ENCODE results near the gene TBC1D1. TPM values are rescaled to one million over a fixed set of nuclear protein-coding genes. Genes with fewer than 3 reads are reported as not detected.

The TBC1D1 gene
- total and polyA plus RNA-seq, 2 donors (not counting 1 experiment from before 2014, with no cell fraction given) = 39.7 to 90.0 TPM

DNA sequence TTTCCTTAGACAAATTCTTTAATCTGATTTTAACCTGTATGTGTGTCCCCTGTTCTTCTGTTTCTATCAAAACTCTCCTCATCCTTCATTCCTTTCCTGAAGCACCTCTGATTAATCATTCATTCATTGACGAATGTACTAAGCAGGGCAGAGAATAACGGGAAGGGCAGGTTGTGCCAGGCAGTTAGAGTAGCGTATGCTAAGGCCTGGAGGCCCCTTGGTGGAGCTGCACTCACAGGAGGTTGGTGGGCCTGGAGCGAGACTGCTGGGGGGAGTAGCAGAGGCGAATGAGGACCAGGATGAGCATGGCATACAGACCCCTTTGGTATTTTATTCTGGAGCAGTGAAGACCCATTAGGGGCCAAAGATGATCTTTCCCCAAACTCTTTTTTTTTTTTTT is 91.9 kb downstream of the TBC1D1 start:
- H3K27me3 ChIP-seq (ENCODE audit: control insufficient read depth, insufficient read depth, low read length) = no peaks in the 10 kb centered on the region
- peaks cover 33% of the 10 kb centered on the region for H3K79me2 ChIP-seq (ENCODE audit: control insufficient read depth, insufficient read depth, low read length)
- no peaks in the 10 kb centered on the region for H3K9me3 ChIP-seq (ENCODE audit: control insufficient read depth, insufficient read depth, low read depth, low read length)
- peaks cover 5% of the 10 kb centered on the region for H3K4me1 ChIP-seq (ENCODE audit: control insufficient read depth, extremely low read depth, insufficient read depth, low read length)
- no peak overlapping the region for H3K4me3 ChIP-seq (replicated peaks in 1 of 4; ENCODE audit: control extremely low read depth in 1 of 4, insufficient read depth in 1 of 4, low read depth in 3 of 4, low read length in 4 of 4)
- no peak for DNase-seq (ENCODE audit: low read depth in 2 of 2)
- no peak overlapping the region for H2AFZ ChIP-seq (ENCODE audit: low read length)
- no peak for TF ChIP-seq EZH2 (IDR thresholded peaks at IDR 0.05; ENCODE audit: low read length, missing control alignments)
- TF ChIP-seq, protein P1, sequence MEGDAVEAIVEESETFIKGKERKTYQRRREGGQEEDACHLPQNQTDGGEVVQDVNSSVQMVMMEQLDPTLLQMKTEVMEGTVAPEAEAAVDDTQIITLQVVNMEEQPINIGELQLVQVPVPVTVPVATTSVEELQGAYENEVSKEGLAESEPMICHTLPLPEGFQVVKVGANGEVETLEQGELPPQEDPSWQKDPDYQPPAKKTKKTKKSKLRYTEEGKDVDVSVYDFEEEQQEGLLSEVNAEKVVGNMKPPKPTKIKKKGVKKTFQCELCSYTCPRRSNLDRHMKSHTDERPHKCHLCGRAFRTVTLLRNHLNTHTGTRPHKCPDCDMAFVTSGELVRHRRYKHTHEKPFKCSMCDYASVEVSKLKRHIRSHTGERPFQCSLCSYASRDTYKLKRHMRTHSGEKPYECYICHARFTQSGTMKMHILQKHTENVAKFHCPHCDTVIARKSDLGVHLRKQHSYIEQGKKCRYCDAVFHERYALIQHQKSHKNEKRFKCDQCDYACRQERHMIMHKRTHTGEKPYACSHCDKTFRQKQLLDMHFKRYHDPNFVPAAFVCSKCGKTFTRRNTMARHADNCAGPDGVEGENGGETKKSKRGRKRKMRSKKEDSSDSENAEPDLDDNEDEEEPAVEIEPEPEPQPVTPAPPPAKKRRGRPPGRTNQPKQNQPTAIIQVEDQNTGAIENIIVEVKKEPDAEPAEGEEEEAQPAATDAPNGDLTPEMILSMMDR (conservative IDR thresholded peaks at IDR 0.05 in 1 of 2, IDR thresholded peaks at IDR 0.05 in 1 of 2; ENCODE audit: low read depth in 1 of 2, low read length in 2 of 2) = no peak
- H3K4me2 ChIP-seq (ENCODE audit: extremely low read depth, insufficient read depth, low read length) = no peak overlapping the region
- no peak overlapping the region for H3K27ac ChIP-seq (ENCODE audit: insufficient read depth, low read length)
- no peak overlapping the region for H3K9ac ChIP-seq (ENCODE audit: insufficient read depth, low read length)
- no peaks in the 10 kb centered on the region for H4K20me1 ChIP-seq (ENCODE audit: control insufficient read depth, extremely low read depth, insufficient read depth, low read length)
- no peaks in the 10 kb centered on the region for H3K36me3 ChIP-seq (ENCODE audit: control insufficient read depth, insufficient read depth, low read length)

DNA sequence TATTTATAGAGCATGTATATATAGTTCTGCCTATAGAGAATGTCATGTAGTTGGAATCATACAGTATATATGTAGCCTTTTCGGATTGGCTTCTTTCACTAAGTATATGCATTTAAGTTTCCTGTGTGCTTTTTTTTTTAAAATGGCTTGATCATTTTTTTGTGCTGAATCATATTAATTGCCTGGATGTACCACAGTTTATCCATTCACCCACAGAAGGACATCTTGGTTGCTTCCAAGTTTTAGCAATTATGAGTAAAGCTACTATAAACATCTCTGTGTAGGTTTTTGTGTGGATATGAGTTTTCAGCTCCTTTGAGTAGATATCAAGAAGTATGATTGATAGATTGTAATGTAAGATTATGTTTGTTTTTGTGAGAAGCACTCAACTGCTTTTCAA is 93.1 kb downstream of the TBC1D1 start:
- TF ChIP-seq, protein P1 (conservative IDR thresholded peaks at IDR 0.05 in 1 of 2, IDR thresholded peaks at IDR 0.05 in 1 of 2; ENCODE audit: low read depth in 1 of 2, low read length in 2 of 2) = no peak
- no peak for TF ChIP-seq EZH2 (IDR thresholded peaks at IDR 0.05; ENCODE audit: low read length, missing control alignments)
- Histone ChIP-seq H3K4me3 (replicated peaks in 1 of 4; ENCODE audit: control extremely low read depth in 1 of 4, insufficient read depth in 1 of 4, low read depth in 3 of 4, low read length in 4 of 4) (no peak overlapping the region), H3K27ac (ENCODE audit: insufficient read depth, low read length) (no peak overlapping the region), H3K4me1 (ENCODE audit: control insufficient read depth, extremely low read depth, insufficient read depth, low read length) (no peaks in the 10 kb centered on the region), H3K9ac (ENCODE audit: insufficient read depth, low read length) (no peak overlapping the region), H2AFZ (ENCODE audit: low read length) (no peak overlapping the region), H3K79me2 (ENCODE audit: control insufficient read depth, insufficient read depth, low read length) (peaks cover 28% of the 10 kb centered on the region), H3K9me3 (ENCODE audit: control insufficient read depth, insufficient read depth, low read depth, low read length) (no peaks in the 10 kb centered on the region), H4K20me1 (ENCODE audit: control insufficient read depth, extremely low read depth, insufficient read depth, low read length) (no peaks in the 10 kb centered on the region), H3K4me2 (ENCODE audit: extremely low read depth, insufficient read depth, low read length) (no peak overlapping the region), H3K27me3 (ENCODE audit: control insufficient read depth, insufficient read depth, low read length) (no peaks in the 10 kb centered on the region), H3K36me3 (ENCODE audit: control insufficient read depth, insufficient read depth, low read length) (no peaks in the 10 kb centered on the region)
- peak in 1 of 2 donors; percentile 13 for DNase-seq (ENCODE audit: low read depth in 2 of 2)

DNA sequence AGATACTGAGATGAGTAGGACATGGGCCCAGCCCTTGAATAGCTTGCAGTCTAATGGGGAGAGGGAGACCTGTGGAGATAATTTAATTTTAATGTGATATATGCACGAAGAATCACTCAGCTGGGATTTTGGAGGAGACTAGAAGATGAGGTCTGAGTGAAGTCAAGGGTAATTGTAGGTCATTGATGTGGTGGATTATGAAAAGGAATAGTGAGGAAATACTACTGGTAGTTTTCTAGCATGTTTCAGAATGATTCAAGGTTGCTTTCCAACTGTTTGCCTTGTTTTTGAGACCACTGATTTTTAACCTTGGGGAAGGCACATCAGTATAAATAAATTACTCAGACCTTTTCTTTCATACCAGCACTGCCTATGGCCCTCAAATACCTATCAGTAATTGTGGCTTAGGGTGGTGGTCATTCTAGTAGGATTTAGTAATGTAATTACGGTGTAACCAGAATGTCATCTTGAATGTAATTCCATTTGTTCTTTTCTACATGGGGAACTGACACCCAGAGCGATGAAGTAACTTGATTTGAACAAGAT is 94.9 kb downstream of the TBC1D1 start:
- DNase-seq (ENCODE audit: low read depth in 2 of 2) = no peak
- H3K27me3 ChIP-seq (ENCODE audit: control insufficient read depth, insufficient read depth, low read length) = no peaks in the 10 kb centered on the region

More for the DNA sequence above, 94.9 kb downstream of the TBC1D1 start:
- no peak for TF ChIP-seq EZH2 (IDR thresholded peaks at IDR 0.05; ENCODE audit: low read length, missing control alignments)
- TF ChIP-seq, protein P1 (conservative IDR thresholded peaks at IDR 0.05 in 1 of 2, IDR thresholded peaks at IDR 0.05 in 1 of 2; ENCODE audit: low read depth in 1 of 2, low read length in 2 of 2) = no peak
- no peaks in the 10 kb centered on the region for H3K9me3 ChIP-seq (ENCODE audit: control insufficient read depth, insufficient read depth, low read depth, low read length)
- no peak overlapping the region for H3K9ac ChIP-seq (ENCODE audit: insufficient read depth, low read length)
- H3K4me1 ChIP-seq (ENCODE audit: control insufficient read depth, extremely low read depth, insufficient read depth, low read length) = no peaks in the 10 kb centered on the region
- no peaks in the 10 kb centered on the region for H4K20me1 ChIP-seq (ENCODE audit: control insufficient read depth, extremely low read depth, insufficient read depth, low read length)
- H3K27ac ChIP-seq (ENCODE audit: insufficient read depth, low read length) = no peak overlapping the region
- no peak overlapping the region for H3K4me3 ChIP-seq (replicated peaks in 1 of 4; ENCODE audit: control extremely low read depth in 1 of 4, insufficient read depth in 1 of 4, low read depth in 3 of 4, low read length in 4 of 4)
- no peak overlapping the region for H2AFZ ChIP-seq (ENCODE audit: low read length)
- no peaks in the 10 kb centered on the region for H3K36me3 ChIP-seq (ENCODE audit: control insufficient read depth, insufficient read depth, low read length)
- no peak overlapping the region for H3K4me2 ChIP-seq (ENCODE audit: extremely low read depth, insufficient read depth, low read length)
- peaks cover 17% of the 10 kb centered on the region for H3K79me2 ChIP-seq (ENCODE audit: control insufficient read depth, insufficient read depth, low read length)
